Putamen (tissue), 1 donor: ENCODE data around the gene RNF11.

Experiments used
- DNase-seq: peaks from one replicate; pipeline ENCODE4 v3.0.0-alpha.2; 2016; ENCODE audit warnings: low spot score

The RNF11 gene

GRCh38 chr1:51265618-51266017 is 29.5 kb downstream of the RNF11 start:
- DNase-seq = no peak

DNA sequence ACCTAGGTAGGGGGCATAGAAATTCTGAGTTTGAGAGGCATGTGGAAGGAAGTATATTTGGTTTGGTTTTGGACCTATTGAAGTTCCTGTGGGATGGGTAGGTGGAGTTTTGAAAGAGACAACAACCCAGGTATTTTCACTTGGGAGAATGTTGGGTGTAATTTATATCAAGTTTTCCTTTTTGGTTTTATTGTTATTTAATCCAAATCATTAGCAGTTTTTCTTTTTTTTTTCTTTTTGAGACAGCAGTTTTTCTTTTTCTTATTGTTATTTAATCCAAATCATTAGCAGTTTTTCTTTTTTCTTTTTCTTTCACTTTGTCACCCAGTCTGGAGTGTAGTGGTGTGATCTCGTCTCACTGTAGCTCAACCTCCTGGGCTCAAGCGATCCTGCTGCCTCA is 30.1 kb downstream of the RNF11 start:
- DNase-seq = no peak

GRCh38 chr1:51266791-51267190 is 30.7 kb downstream of the RNF11 start:
- no peak for DNase-seq

DNA sequence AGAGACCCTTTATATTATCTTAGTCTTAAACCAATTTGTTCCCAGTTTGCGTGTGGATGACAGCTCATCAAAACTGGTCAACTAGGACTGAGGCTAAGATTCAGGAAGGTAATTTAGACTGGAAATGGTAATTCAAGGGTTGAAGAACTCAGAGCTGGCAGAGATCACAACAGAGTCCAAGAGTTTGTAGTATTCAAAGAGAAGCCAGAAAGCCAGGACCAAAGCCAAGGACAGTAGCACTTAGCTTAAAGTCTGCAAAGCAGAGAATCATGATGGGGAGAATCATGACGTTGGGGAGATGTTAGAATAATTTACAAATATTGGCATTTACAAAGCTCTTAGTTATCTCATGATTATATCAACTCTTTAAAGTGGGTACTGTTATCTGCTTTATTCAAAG is 32.6 kb downstream of the RNF11 start:
- DNase-seq = no peak

DNA sequence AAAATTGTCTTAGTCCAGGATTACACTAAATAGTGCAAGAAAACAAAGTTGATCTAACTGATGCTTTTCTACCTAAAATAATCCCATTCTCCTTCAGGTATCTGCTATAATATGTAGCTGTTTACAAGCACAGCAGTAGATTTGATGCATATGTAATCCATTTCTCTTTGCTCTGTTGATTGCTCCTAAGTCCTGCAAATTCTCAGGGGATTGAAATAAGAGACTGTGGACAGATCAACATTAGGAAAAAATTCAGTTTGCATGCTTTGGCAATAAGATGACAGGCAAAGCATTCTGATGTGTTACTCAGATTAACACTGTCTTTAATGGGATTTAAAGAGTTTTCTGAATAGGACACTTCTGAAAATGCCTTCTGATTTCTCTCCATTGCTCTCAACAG is 34.7 kb downstream of the RNF11 start:
- no peak for DNase-seq

- DNase-seq = no peak
Observed at GRCh38 chr1:51272916-51273315, 36.8 kb downstream of the RNF11 start.

DNA sequence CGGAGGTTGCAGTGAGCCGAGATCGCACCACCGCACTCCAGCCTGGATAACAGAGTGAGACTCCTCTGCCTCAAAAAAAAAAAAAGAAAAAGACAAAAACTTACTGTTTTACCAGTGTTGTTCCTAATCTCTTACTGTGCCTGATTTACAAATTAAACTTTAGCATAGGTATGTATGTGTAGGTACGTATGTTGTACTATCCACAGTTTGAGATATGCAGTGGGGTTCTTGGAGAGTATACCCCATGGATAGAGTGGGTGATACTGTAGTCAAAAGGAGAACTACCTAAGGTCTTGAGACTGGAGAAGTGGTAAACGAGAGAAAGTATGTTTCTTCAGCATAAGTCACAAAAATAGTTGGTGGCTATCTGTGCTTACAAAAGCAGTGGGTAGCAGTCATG is 38.6 kb downstream of the RNF11 start:
- DNase-seq = no peak

GRCh38 chr1:51276286-51276685 is 40.2 kb downstream of the RNF11 start:
- no peak for DNase-seq

DNA sequence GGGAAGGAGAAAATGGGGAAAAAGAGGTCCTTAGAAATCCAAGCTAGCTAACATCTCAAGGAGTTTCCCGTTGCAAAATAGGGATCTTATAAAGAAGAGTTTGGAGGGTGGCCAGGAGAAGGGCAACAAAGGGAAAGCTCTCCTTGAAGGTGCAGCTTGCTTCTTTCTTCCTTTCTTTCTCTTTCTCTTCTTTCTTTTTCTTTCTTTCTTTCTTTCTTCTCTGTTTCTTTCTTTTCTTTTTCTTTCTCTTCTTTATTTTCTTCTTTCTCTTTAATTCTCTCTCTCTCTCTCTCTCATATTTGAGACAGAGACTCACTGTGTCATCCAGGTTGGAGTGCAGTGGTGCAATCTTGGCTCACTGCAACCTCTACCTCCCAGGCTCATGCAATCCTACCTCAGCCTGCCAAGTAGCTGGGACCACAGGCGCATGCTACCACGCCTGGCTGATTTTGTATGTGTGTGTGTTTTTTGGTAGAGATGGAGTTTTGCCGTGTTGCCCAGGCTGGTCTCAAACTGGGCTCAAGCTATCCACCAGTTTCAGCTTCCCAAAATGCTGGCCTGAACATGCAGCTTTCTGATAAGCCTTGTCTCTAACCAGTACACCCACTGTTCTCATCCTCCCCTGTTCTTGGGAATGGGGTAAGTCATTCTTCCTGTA is 44.4 kb downstream of the RNF11 start:
- no peak for DNase-seq

DNA sequence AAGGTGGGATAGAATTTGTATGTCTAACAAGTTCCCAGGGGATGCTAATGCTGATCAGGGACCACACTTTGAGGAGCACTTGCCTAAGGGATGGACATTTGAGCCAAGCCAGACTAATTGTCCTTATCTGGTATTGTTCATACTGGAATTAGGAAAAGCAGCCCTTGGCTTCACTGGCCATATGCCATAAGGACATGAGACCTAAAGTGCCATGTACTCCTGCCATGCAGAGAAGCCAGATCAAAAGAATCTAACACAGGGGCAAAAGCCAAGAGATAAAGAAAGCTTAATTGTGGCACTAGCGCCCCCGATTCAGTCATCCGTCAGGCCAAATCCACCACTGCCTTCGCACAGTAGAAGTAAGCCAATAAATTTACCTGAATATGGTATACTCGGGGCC is 45.7 kb downstream of the RNF11 start:
- DNase-seq = no peak

- no peak for DNase-seq
Observed at GRCh38 chr1:51282605-51283004, 46.5 kb downstream of the RNF11 start.

DNA sequence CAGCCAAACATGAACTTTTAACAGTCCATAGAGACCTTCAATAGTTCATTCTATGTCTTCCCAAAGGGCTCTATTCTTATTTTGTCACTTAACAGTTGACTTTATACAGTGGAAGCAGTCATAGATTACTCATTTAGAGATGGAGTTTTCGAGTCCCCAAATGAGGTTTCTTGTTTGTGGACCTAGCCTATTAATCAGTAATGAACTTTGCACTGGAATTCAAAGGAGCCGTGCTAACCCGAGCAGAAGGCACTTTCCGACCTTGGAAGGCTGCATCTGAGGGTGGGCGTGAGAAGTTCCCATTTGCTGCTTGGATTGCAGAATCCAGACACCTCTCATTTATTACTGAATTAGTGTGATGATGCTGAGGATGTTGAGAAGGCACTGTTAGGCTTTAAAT is 47.9 kb downstream of the RNF11 start:
- DNase-seq = no peak

DNA sequence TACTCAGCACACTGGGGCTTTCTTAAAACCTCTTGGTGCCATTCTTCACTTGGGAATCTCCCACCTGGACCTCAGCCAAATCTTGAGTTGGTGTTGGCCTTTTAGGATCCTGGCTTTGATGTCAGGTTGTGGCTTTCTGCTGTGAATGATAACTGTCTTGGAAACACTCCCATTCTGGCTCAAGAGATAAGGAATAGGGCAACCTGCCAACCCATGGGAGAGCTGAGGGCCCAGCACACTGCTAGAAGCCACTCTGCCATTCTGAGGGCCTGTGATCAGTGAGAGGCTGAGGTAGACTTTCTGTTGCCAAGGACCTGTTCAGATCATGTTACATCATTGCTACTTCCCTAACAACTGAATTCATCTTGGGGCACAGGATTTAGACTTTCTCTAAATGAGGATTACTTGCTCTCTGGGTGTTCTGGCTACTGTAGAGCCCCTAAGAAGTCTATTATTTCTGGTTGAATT is 48.4 kb downstream of the RNF11 start:
- DNase-seq = no peak

- DNase-seq = no peak
Observed at GRCh38 chr1:51285055-51285454, 49.0 kb downstream of the RNF11 start.

GRCh38 chr1:51287966-51288365 is 51.9 kb downstream of the RNF11 start:
- no peak for DNase-seq

GRCh38 chr1:51288578-51288977 is 52.5 kb downstream of the RNF11 start:
- DNase-seq = no peak

- no peak for DNase-seq
Observed at GRCh38 chr1:51289676-51290488, 53.8 kb downstream of the RNF11 start.

DNA sequence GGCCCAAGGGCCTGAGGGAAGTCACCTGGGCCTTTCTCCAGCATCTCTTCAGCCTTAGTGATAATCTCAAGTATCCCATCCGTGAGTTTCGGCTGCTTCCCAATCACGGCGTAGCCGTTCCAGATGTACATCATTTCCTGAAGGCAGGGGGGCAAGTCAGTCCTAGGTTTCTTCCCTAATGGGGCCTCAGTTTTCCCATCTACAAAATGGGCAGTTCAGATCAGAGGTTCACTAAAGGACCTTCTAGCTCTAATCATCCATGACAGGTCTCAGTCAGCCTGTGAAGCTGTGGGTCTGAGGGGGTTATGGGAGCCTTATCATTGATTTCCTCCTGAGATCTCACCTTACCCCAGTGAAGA is 54.4 kb downstream of the RNF11 start:
- no peak for DNase-seq

- DNase-seq = no peak
Observed at GRCh38 chr1:51293898-51294515, 57.9 kb downstream of the RNF11 start.

GRCh38 chr1:51294566-51295184 is 58.6 kb downstream of the RNF11 start:
- no peak for DNase-seq

DNA sequence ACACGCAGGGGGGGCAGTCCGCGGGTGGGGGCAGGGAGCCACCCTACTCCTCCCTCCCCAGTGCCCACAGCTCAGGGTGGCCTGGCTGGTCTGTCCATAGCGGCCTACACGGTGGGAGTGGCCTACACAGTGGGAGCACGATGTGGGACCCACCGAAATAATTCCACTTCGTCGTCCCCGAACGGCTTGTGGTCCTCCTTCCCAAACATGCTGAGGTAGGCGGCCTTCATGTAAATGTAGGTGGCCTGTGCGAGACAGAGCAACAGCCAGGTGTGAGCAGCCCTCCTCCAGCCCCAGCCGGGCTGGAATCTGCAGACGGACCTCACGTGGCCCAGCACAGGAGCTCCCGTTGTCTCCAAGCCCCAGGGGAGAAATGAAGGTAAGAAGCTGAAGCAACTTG is 59.9 kb downstream of the RNF11 start:
- no peak for DNase-seq

DNA sequence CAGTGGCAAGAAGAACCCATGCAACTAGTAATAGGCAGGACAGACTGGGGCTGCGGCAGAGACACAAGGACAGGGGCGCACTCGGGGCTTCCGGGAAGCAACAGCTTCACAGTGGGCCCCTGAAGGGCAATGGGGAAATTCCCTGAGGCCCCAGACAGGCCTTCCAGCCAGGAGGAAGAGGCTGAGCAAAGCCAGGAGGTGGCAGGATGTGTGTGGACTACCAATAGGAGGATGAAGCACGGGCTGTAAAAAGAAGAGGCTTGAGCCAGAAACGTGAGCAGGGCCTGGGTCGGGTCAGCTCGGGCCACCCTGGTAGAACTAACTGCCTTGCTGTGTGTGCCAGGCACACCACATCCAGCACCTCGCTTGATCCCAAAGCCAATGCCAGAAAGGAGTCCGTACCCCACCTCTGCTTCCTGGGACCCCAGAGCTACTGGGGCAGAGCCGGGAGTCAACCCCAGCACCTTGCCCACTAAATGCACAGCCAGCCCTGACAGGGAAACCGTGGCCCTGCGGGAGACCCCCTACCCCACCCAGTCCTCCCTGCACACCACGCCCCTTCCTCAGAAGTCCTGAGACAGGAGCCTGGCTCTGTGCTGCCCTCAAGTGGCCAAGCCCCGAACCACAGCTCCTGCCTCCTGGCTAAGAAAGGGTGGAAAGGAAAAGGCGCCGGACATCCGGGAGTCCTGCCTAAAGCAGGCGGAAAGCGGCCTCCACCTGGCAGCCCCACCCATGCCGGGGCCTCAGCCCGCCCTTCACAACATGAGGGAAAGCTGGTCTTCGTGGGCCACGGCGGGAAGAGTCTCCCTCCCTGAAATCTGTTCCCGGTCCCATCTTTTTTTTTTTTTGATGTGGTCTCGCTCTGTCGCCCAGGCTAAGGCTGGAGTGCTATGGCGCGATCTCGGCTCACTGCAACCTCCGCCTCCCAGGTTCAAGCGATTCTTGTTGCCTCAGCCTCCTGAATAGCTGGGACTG is 60.6 kb downstream of the RNF11 start:
- peak; percentile 68 for DNase-seq
